Measurements from ENCODE around the gene CEP162.

GRCh38 chr6:84166395-84166794, 61.0 kb downstream of the CEP162 start:
- TF ChIP-seq EZH2 (IDR thresholded peaks at IDR 0.05): no peak
- TF ChIP-seq, protein P1, sequence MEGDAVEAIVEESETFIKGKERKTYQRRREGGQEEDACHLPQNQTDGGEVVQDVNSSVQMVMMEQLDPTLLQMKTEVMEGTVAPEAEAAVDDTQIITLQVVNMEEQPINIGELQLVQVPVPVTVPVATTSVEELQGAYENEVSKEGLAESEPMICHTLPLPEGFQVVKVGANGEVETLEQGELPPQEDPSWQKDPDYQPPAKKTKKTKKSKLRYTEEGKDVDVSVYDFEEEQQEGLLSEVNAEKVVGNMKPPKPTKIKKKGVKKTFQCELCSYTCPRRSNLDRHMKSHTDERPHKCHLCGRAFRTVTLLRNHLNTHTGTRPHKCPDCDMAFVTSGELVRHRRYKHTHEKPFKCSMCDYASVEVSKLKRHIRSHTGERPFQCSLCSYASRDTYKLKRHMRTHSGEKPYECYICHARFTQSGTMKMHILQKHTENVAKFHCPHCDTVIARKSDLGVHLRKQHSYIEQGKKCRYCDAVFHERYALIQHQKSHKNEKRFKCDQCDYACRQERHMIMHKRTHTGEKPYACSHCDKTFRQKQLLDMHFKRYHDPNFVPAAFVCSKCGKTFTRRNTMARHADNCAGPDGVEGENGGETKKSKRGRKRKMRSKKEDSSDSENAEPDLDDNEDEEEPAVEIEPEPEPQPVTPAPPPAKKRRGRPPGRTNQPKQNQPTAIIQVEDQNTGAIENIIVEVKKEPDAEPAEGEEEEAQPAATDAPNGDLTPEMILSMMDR (IDR thresholded peaks at IDR 0.05): no peak
- no peak for TF ChIP-seq EZH2phosphoT487 (IDR thresholded peaks at IDR 0.05)

Data from neural progenitor cell (in vitro differentiated cells).